ENCODE results near the gene SYTL3. TPM values are rescaled to one million over a fixed set of nuclear protein-coding genes. Genes with fewer than 3 reads are reported as not detected.

The SYTL3 gene
- total RNA-seq, 6 experiments from 2014 or later: 3.1 to 5.7 (median 3.9) TPM

DNA sequence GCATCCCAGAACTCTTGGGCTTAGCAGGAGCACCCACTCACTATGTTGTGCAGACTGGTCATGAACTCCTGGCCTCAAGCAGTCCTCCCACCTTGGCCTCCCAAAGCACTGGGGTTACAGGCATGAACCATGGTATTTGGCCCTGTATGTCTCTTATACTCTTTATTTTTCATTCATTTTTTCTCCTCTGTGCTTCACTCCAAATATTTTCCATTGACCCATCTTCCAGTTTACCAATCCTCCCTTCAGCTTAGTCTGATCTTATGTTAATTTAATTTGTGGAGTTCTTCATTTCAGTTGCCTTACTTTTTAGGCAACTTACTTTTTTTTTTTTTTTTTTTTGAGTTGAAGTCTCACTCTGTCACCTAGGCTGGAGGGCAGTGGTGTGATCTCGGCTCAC, 89.8 kb downstream of the SYTL3 start:
- H3K9me3 Mint-ChIP-seq: peaks cover 10% of the 10 kb centered on the region
- peaks cover 32% of the 10 kb centered on the region for H3K36me3 Mint-ChIP-seq (ENCODE audit: low read depth)
- H3K27ac Mint-ChIP-seq: no peak overlapping the region
- no peaks in the 10 kb centered on the region; the same call in 1 of the 2 replicates for H3K27me3 Mint-ChIP-seq (ENCODE audit: insufficient read depth)
- DNase-seq: no peak
- no peak overlapping the region for H3K4me3 Mint-ChIP-seq
- TF ChIP-seq, protein P1, sequence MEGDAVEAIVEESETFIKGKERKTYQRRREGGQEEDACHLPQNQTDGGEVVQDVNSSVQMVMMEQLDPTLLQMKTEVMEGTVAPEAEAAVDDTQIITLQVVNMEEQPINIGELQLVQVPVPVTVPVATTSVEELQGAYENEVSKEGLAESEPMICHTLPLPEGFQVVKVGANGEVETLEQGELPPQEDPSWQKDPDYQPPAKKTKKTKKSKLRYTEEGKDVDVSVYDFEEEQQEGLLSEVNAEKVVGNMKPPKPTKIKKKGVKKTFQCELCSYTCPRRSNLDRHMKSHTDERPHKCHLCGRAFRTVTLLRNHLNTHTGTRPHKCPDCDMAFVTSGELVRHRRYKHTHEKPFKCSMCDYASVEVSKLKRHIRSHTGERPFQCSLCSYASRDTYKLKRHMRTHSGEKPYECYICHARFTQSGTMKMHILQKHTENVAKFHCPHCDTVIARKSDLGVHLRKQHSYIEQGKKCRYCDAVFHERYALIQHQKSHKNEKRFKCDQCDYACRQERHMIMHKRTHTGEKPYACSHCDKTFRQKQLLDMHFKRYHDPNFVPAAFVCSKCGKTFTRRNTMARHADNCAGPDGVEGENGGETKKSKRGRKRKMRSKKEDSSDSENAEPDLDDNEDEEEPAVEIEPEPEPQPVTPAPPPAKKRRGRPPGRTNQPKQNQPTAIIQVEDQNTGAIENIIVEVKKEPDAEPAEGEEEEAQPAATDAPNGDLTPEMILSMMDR (IDR thresholded peaks at IDR 0.05): no peak
- peaks cover 25% of the 10 kb centered on the region for H3K4me1 Mint-ChIP-seq (ENCODE audit: low read depth)

- TF ChIP-seq, protein P1 (IDR thresholded peaks at IDR 0.05): no peak
- H3K9me3 Mint-ChIP-seq: peaks cover 7% of the 10 kb centered on the region
- H3K36me3 Mint-ChIP-seq (ENCODE audit: low read depth): peaks cover 29% of the 10 kb centered on the region
- no peak overlapping the region for H3K27ac Mint-ChIP-seq
- H3K4me3 Mint-ChIP-seq: no peak overlapping the region
- no peaks in the 10 kb centered on the region; the same call in 1 of the 2 replicates for H3K27me3 Mint-ChIP-seq (ENCODE audit: insufficient read depth)
- DNase-seq: no peak
- H3K4me1 Mint-ChIP-seq (ENCODE audit: low read depth): peaks cover 16% of the 10 kb centered on the region
Observed at GRCh38 chr6:158743033-158743651, 93.3 kb downstream of the SYTL3 start.

GRCh38 chr6:158744986-158745430, 95.2 kb downstream of the SYTL3 start:
- Mint-ChIP-seq H3K27ac (no peak overlapping the region), H3K36me3 (ENCODE audit: low read depth) (peaks cover 17% of the 10 kb centered on the region), H3K4me3 (no peak overlapping the region), H3K9me3 (no peaks in the 10 kb centered on the region), H3K4me1 (ENCODE audit: low read depth) (no peaks in the 10 kb centered on the region), H3K27me3 (ENCODE audit: insufficient read depth) (no peaks in the 10 kb centered on the region)
- DNase-seq: no peak
- TF ChIP-seq, protein P1 (IDR thresholded peaks at IDR 0.05): no peak

DNA sequence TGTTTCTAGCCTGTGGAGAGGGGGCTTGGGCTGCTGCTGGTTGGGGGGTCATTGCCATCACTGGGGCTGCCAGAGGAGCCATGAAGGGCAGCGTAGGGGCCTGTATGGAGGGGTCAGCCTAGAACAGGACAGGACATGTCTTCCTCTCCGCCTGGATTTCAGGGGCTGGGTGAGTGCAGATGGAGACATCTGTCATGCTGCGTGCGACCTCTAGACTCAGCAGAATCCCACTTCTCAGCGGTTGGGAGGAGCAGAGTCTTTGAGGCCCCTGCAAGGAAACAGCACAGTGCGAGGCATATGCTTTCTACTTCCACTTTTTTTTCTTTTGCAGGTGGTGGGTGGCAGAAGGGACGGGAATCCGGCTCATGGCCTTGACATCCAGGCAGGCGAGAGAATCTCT, 101.4 kb downstream of the SYTL3 start:
- no peaks in the 10 kb centered on the region for H3K4me1 Mint-ChIP-seq (ENCODE audit: low read depth)
- no peak overlapping the region for H3K4me3 Mint-ChIP-seq
- TF ChIP-seq, protein P1 (IDR thresholded peaks at IDR 0.05): no peak
- DNase-seq: no peak
- no peaks in the 10 kb centered on the region; the same call in 1 of the 2 replicates for H3K27me3 Mint-ChIP-seq (ENCODE audit: insufficient read depth)
- H3K36me3 Mint-ChIP-seq (ENCODE audit: low read depth): no peaks in the 10 kb centered on the region
- H3K9me3 Mint-ChIP-seq: no peaks in the 10 kb centered on the region
- H3K27ac Mint-ChIP-seq: no peak overlapping the region

DNA sequence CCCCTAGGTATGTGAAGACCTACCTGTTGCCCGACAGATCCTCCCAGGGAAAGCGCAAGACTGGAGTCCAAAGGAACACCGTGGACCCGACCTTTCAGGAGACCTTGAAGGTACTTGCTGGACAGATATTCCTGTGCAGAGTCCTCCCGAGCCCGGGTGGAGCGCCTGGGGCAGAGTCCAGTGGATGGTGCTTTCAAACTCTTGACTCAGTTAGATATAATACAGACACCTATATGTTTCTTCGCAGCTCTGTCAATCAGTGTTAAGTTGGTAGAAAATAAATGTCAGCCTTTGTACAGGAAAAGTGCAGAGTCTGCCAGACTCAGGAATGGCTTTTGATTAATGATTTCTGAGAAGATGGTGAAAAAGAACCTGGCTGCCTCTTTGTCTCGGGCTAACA, 102.1 kb downstream of the SYTL3 start:
- no peaks in the 10 kb centered on the region for H3K9me3 Mint-ChIP-seq
- DNase-seq: no peak
- H3K36me3 Mint-ChIP-seq (ENCODE audit: low read depth): no peaks in the 10 kb centered on the region
- H3K27me3 Mint-ChIP-seq (ENCODE audit: insufficient read depth): no peaks in the 10 kb centered on the region; the same call in 1 of the 2 replicates
- H3K27ac Mint-ChIP-seq: no peak overlapping the region
- TF ChIP-seq, protein P1 (IDR thresholded peaks at IDR 0.05): no peak
- H3K4me3 Mint-ChIP-seq: no peak overlapping the region
- H3K4me1 Mint-ChIP-seq (ENCODE audit: low read depth): no peaks in the 10 kb centered on the region

Measured in HFFc6 (cell line).